Activated T-cell treated with anti-CD3 and anti-CD28 coated beads, Interleukin-2, amount 50 U/mL, for 24 hours (primary cell): ENCODE data around the gene INSL6.
"Not testable (repeated sequence)": the region's sequence is repeated elsewhere in the genome, so short reads cannot be mapped to it uniquely, and the experiment has no call there.

Source experiments
- DNase-seq: peaks from one replicate; pipeline ENCODE4 v3.0.0-alpha.2; 2020
- H3K27ac Mint-ChIP-seq: 2 replicates; pipeline ENCODE4 v1.8.0; 2020; ENCODE audit warnings: mild to moderate bottlenecking, mixed read lengths
- H3K27me3 Mint-ChIP-seq: 2 replicates; pipeline ENCODE4 v1.8.0; 2020; ENCODE audit warnings: mixed read lengths
- H3K36me3 Mint-ChIP-seq: 2 replicates; pipeline ENCODE4 v1.8.0; 2020; ENCODE audit warnings: low read depth, mixed read lengths
- H3K4me1 Mint-ChIP-seq: 2 replicates; pipeline ENCODE4 v1.8.0; 2020; ENCODE audit warnings: low read depth, mixed read lengths
- H3K4me3 Mint-ChIP-seq: 2 replicates; pipeline ENCODE4 v1.8.0; 2020; ENCODE audit warnings: mild to moderate bottlenecking, moderate library complexity, mixed read lengths
- H3K9me3 Mint-ChIP-seq: 2 replicates; pipeline ENCODE4 v1.8.0; 2020; ENCODE audit warnings: mixed read lengths

INSL6 gene

DNA sequence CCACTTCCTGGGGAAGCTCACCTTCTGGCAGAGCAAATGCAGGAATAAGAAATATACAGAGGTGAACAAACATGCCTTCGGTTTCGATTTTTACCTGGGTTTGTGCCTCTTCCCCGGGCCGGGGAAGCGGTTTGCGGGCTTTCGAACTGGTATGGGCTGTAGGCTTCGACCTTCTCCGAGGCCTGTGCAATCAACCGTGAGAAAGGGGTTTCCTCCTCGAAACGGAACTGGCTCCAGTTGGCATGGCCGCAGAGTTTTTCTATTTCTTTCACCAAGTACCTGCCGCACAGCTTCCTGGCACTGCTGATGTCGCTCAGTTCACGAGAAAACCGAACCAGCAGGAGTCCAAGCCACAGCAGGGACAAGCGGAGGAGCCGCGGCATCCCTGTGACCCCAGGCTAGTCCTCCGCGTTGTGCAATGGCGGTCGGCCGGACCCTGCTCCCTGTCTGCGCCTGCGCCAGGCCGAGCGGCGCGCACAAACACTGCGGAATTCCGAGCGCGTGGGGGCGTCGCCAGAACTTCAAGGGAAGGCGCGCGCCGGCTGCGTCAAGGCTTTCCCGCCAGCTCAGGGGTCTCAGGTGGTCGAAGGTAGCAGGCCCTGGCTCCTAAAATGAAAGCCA, at the start of gene INSL6:
Gene INSL6 (minus strand): TSS at position 420 of the 621 bp plus-strand sequence. CDS start 37 bp downstream, at position 383.
- Mint-ChIP-seq H3K4me3 (no peak within 1 kb of the TSS), H3K27me3 (no peaks in the 10 kb centered on the region), H3K36me3 (no peaks in the 10 kb centered on the region), H3K27ac (no peak within 1 kb of the TSS), H3K9me3 (no peaks in the 10 kb centered on the region), H3K4me1 (peaks cover 21% of the 10 kb centered on the region)
- no peak for DNase-seq

GRCh38 chr9:5231212-5231611, 45.8 kb upstream of the INSL6 start, which contains the start of gene INSL4:
Gene INSL4, plus strand, starts transcription at chr9:5231419. Its CDS starts 105 bp downstream, at chr9:5231524.
- no peaks in the 10 kb centered on the region for H3K9me3 Mint-ChIP-seq
- peaks cover 3% of the 10 kb centered on the region for H3K27me3 Mint-ChIP-seq
- no peak within 1 kb of the TSS for H3K27ac Mint-ChIP-seq
- H3K4me3 Mint-ChIP-seq = no peak within 1 kb of the TSS
- DNase-seq = no peak
- H3K4me1 Mint-ChIP-seq = no peaks in the 10 kb centered on the region
- H3K36me3 Mint-ChIP-seq = no peaks in the 10 kb centered on the region

GRCh38 chr9:5230554-5230953, 45.1 kb upstream of the INSL6 start:
- Mint-ChIP-seq H3K27ac (no peak overlapping the region), H3K9me3 (no peaks in the 10 kb centered on the region), H3K4me1 (no peaks in the 10 kb centered on the region), H3K27me3 (peaks cover 3% of the 10 kb centered on the region), H3K36me3 (no peaks in the 10 kb centered on the region), H3K4me3 (no peak overlapping the region)
- no peak for DNase-seq

- H3K4me3 Mint-ChIP-seq = no peak overlapping the region
- DNase-seq = no peak
- H3K9me3 Mint-ChIP-seq = peaks cover 5% of the 10 kb centered on the region
- H3K36me3 Mint-ChIP-seq = no peaks in the 10 kb centered on the region
- no peaks in the 10 kb centered on the region for H3K27me3 Mint-ChIP-seq
- no peak overlapping the region for H3K27ac Mint-ChIP-seq
- H3K4me1 Mint-ChIP-seq = peaks cover 4% of the 10 kb centered on the region
Observed at GRCh38 chr9:5205071-5205470, 19.6 kb upstream of the INSL6 start.

DNA sequence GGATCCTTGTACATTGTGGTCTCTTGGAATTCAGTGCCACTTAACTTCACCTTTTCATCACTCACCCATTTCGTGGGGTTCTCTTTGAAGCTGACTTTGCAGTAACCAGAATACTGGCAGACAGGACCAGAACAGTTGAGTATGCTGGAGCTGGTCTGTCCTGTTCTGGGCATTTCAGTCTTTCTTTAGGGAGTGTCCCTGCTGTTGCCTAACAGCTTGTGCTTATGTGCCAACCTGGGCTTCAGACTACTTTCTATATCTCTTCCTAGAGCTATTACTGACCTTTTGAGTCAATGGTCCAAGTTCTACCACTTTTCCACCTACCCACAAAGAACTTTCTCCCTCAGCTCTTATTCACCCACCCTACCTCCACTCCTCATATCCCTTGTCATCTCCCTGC, 10.0 kb upstream of the INSL6 start:
- H3K36me3 Mint-ChIP-seq = no peaks in the 10 kb centered on the region
- peaks cover 7% of the 10 kb centered on the region for H3K27me3 Mint-ChIP-seq

GRCh38 chr9:5193345-5193744, 7.9 kb upstream of the INSL6 start:
- no peak for DNase-seq
- no peaks in the 10 kb centered on the region for H3K4me1 Mint-ChIP-seq
- H3K36me3 Mint-ChIP-seq = no peaks in the 10 kb centered on the region
- H3K9me3 Mint-ChIP-seq = no peaks in the 10 kb centered on the region
- H3K27me3 Mint-ChIP-seq = peaks cover 2% of the 10 kb centered on the region
- H3K27ac Mint-ChIP-seq = no peak overlapping the region
- no peak overlapping the region for H3K4me3 Mint-ChIP-seq

More for the DNA sequence above, 10.0 kb upstream of the INSL6 start:
- Mint-ChIP-seq H3K4me3 (no peak overlapping the region), H3K4me1 (no peaks in the 10 kb centered on the region), H3K27ac (no peak overlapping the region), H3K9me3 (no peaks in the 10 kb centered on the region)
- DNase-seq = no peak

- Mint-ChIP-seq H3K36me3 (no peaks in the 10 kb centered on the region), H3K27me3 (no peaks in the 10 kb centered on the region), H3K4me1 (peaks cover 3% of the 10 kb centered on the region), H3K27ac (no peak overlapping the region), H3K4me3 (no peak overlapping the region), H3K9me3 (no peaks in the 10 kb centered on the region)
- DNase-seq = no peak
Observed at GRCh38 chr9:5191985-5192384, 6.5 kb upstream of the INSL6 start.

GRCh38 chr9:5188060-5188984, 2.9 kb upstream of the INSL6 start:
- H3K4me3 Mint-ChIP-seq = no peak overlapping the region
- H3K27me3 Mint-ChIP-seq = no peaks in the 10 kb centered on the region
- peaks cover 19% of the 10 kb centered on the region for H3K4me1 Mint-ChIP-seq
- no peak overlapping the region for H3K27ac Mint-ChIP-seq
- no peaks in the 10 kb centered on the region for H3K9me3 Mint-ChIP-seq
- DNase-seq = no peak
- no peaks in the 10 kb centered on the region for H3K36me3 Mint-ChIP-seq

DNA sequence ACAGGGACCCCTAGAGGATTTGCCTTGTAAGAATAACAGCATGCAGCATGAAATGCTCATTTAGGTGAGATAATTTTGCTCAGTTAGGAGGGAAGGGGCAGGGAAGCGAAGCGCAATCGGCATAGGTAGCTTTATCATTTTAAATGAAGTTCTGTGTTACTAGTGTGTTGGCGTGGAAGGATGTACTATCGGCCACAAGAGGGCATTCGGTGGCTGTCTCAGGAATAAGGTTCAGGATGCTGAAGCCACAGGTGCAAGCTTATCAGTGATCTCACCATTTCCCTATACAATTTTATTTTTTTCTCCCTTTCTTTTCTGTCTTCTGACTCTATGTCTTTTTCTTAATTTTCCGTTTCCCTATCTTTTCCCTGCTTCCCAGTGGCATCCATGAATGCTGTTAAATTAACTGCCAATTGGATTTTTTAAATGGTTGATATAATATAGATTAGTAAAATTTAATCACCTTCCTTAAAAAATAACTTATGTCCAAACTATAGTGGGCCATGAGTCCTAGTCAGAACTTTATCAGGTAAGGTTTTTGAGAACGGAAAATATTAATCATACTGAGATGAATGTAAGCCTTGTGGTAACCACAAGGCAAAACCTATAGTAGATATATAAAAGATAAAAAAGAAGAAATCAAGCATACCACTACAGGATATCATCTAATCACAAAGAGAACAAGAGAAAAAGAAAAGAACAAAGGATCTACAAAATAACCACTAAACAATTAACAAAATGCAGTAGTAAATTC, 1.2 kb upstream of the INSL6 start:
- no peaks in the 10 kb centered on the region for H3K36me3 Mint-ChIP-seq
- no peaks in the 10 kb centered on the region for H3K27me3 Mint-ChIP-seq
- H3K27ac Mint-ChIP-seq = peak overlapping the region; percentile 7
- peaks cover 21% of the 10 kb centered on the region for H3K4me1 Mint-ChIP-seq
- DNase-seq = peak; percentile 45
- no peaks in the 10 kb centered on the region for H3K9me3 Mint-ChIP-seq
- H3K4me3 Mint-ChIP-seq = no peak overlapping the region

- Mint-ChIP-seq H3K36me3 (no peaks in the 10 kb centered on the region), H3K27me3 (no peaks in the 10 kb centered on the region), H3K4me3 (no peak overlapping the region), H3K27ac (no peak overlapping the region), H3K9me3 (no peaks in the 10 kb centered on the region), H3K4me1 (peaks cover 21% of the 10 kb centered on the region)
- no peak for DNase-seq
Observed at GRCh38 chr9:5184776-5185175, 663 bp downstream of the INSL6 start.

DNA sequence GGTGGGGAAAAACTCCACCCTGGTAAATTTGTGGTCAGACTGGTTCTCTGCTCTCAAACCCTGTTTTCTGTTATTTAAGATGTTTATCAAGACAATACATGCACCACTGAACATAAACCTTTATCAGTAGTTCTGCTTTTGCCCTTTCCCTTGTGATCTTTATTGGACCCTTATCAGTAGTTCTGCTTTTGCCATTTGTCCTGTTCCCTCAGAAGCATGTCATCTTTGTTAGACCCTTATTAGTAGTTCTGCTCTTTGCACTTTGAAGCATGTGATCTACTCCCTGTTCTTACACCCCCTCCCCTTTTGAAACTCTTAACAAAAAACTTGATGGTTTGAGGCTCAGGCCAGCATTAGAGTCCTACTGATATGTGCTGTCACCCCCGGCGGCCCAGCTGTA, 4.8 kb downstream of the INSL6 start:
- H3K4me3 Mint-ChIP-seq, H3K27ac Mint-ChIP-seq, DNase-seq, H3K27me3 Mint-ChIP-seq, H3K9me3 Mint-ChIP-seq, H3K36me3 Mint-ChIP-seq: not testable (repeated sequence)
- H3K4me1 Mint-ChIP-seq = peaks cover 20% of the 10 kb centered on the region

DNA sequence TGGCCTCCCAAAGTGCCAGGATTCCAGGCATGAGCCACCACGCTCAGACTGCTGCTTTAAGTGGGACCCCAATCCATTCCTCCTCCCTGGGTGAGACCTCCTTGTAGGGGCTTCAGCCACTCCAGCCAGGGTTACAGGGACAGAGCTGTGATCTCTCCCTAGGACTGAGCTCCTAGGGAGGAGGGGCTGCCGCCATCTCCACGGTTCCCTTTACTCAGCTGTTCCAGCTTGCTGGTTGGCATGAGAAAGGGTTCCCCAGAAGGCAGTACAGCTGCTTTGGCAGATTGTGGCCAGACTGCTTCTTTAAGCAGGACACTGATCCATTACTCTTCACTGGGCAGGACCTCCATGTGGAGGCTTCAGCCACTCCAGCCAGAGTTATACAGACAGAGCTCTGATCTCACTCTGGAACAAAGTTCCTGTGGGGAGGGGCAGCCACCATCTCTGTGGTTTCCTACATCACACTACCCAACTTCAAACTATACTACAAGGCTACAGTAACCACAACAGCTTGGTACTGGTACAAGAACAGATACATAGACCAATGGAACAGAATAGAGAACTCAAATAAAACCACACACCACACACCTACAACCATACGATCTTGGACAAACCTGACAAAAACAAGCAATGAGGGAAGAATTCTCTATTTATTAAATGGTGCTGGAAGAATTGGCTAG, 7.2 kb downstream of the INSL6 start:
- Mint-ChIP-seq H3K4me1 (peaks cover 13% of the 10 kb centered on the region), H3K9me3 (peaks cover 1% of the 10 kb centered on the region), H3K27ac (no peak overlapping the region), H3K4me3 (no peak overlapping the region), H3K36me3 (no peaks in the 10 kb centered on the region), H3K27me3 (no peaks in the 10 kb centered on the region)
- no peak for DNase-seq

GRCh38 chr9:5146241-5146640, 39.2 kb downstream of the INSL6 start:
- H3K27ac Mint-ChIP-seq = no peak overlapping the region
- H3K4me3 Mint-ChIP-seq = no peak overlapping the region
- H3K9me3 Mint-ChIP-seq = peaks cover 30% of the 10 kb centered on the region
- no peak for DNase-seq
- no peaks in the 10 kb centered on the region for H3K4me1 Mint-ChIP-seq
- no peaks in the 10 kb centered on the region for H3K27me3 Mint-ChIP-seq
- H3K36me3 Mint-ChIP-seq = peaks cover 91% of the 10 kb centered on the region

GRCh38 chr9:5144217-5144616, 41.2 kb downstream of the INSL6 start:
- Mint-ChIP-seq H3K9me3 (peaks cover 22% of the 10 kb centered on the region), H3K4me1 (peaks cover 10% of the 10 kb centered on the region), H3K4me3 (no peak overlapping the region), H3K27me3 (no peaks in the 10 kb centered on the region), H3K36me3 (peaks cover 85% of the 10 kb centered on the region), H3K27ac (no peak overlapping the region)
- DNase-seq = no peak
